ENCODE measurements around the gene IFI44. TPM values are rescaled to one million over a fixed set of nuclear protein-coding genes. Genes with fewer than 3 reads are reported as not detected.

Gene IFI44
- total RNA-seq, 2 donors from 2014 or later: 34.9 to 43.5 TPM

- peak within 1 kb of the TSS; percentile 67 for H3K4me3 ChIP-seq
- DNase-seq (ENCODE audit: low spot score) (no peak), ATAC-seq (ENCODE audit: insufficient number of reproducible peaks, low FRiP score, low read depth) (no peak)
- TF ChIP-seq CTCF (IDR thresholded peaks at IDR 0.05): no peak
- peaks cover 3 to 8% of the 10 kb centered on the region in 2 donors for H3K4me1 ChIP-seq (ENCODE audit: control insufficient read depth in 1 of 2, low read depth in 2 of 2)
- no peaks in the 10 kb centered on the region for H3K9me3 ChIP-seq
- no peaks in the 10 kb centered on the region for H3K36me3 ChIP-seq
- H3K27me3 ChIP-seq (replicated peaks; ENCODE audit: insufficient read depth): no peaks in the 10 kb centered on the region
- H3K27ac ChIP-seq: peak within 1 kb of the TSS; percentile 61 to 65
Observed at GRCh38 chr1:78619803-78620579, 29.6 kb upstream of the IFI44 start, which contains the start of gene IFI44L. Gene IFI44L (plus strand): TSS chr1:78620448. CDS start chr1:78627916, 7,468 bp downstream.

GRCh38 chr1:78620666-78621065 is 29.0 kb upstream of the IFI44 start:
- no peaks in the 10 kb centered on the region for H3K36me3 ChIP-seq
- no peak for ATAC-seq (ENCODE audit: insufficient number of reproducible peaks, low FRiP score, low read depth)
- H3K9me3 ChIP-seq: no peaks in the 10 kb centered on the region
- no peak for DNase-seq (ENCODE audit: low spot score)
- H3K4me1 ChIP-seq (ENCODE audit: control insufficient read depth in 1 of 2, low read depth in 2 of 2): peaks cover 3 to 10% of the 10 kb centered on the region in 2 donors
- no peak for TF ChIP-seq CTCF (IDR thresholded peaks at IDR 0.05)
- no peaks in the 10 kb centered on the region for H3K27me3 ChIP-seq (replicated peaks; ENCODE audit: insufficient read depth)
- peak overlapping the region; percentile 61 to 65 for H3K27ac ChIP-seq
- peak overlapping the region; percentile 67 for H3K4me3 ChIP-seq

GRCh38 chr1:78622548-78622947 is 27.1 kb upstream of the IFI44 start:
- ATAC-seq (ENCODE audit: insufficient number of reproducible peaks, low FRiP score, low read depth) (no peak), DNase-seq (ENCODE audit: low spot score) (no peak)
- H3K27me3 ChIP-seq (replicated peaks; ENCODE audit: insufficient read depth): no peaks in the 10 kb centered on the region
- no peak for TF ChIP-seq CTCF (IDR thresholded peaks at IDR 0.05)
- H3K36me3 ChIP-seq: no peaks in the 10 kb centered on the region
- peak overlapping the region; percentile 35 for H3K4me3 ChIP-seq
- peaks cover 3 to 10% of the 10 kb centered on the region in 2 donors for H3K4me1 ChIP-seq (ENCODE audit: control insufficient read depth in 1 of 2, low read depth in 2 of 2)
- no peaks in the 10 kb centered on the region for H3K9me3 ChIP-seq
- no peak overlapping the region for H3K27ac ChIP-seq

- DNase-seq (ENCODE audit: low spot score) (no peak), ATAC-seq (ENCODE audit: insufficient number of reproducible peaks, low FRiP score, low read depth) (no peak)
- Histone ChIP-seq H3K27ac (no peak overlapping the region), H3K4me3 (no peak overlapping the region), H3K27me3 (replicated peaks; ENCODE audit: insufficient read depth) (no peaks in the 10 kb centered on the region), H3K9me3 (no peaks in the 10 kb centered on the region), H3K36me3 (no peaks in the 10 kb centered on the region), H3K4me1 (ENCODE audit: control insufficient read depth in 1 of 2, low read depth in 2 of 2) (peaks cover 3 to 10% of the 10 kb centered on the region in 2 donors)
- no peak for TF ChIP-seq CTCF (IDR thresholded peaks at IDR 0.05)
Observed at GRCh38 chr1:78624035-78624434, 25.6 kb upstream of the IFI44 start.

GRCh38 chr1:78627321-78627720 is 22.3 kb upstream of the IFI44 start:
- TF ChIP-seq CTCF (IDR thresholded peaks at IDR 0.05): no peak
- no peaks in the 10 kb centered on the region for H3K27me3 ChIP-seq (replicated peaks; ENCODE audit: insufficient read depth)
- ATAC-seq (ENCODE audit: insufficient number of reproducible peaks, low FRiP score, low read depth) (no peak), DNase-seq (ENCODE audit: low spot score) (no peak)
- H3K27ac ChIP-seq: no peak overlapping the region
- no peak overlapping the region for H3K4me3 ChIP-seq
- no peaks in the 10 kb centered on the region for H3K9me3 ChIP-seq
- H3K36me3 ChIP-seq: no peaks in the 10 kb centered on the region
- H3K4me1 ChIP-seq (ENCODE audit: control insufficient read depth in 1 of 2, low read depth in 2 of 2): peaks cover 0 to 7% of the 10 kb centered on the region in 2 donors

Measured in thoracic aorta (tissue), 2 donors.